Measurements from ENCODE around the gene LPP. TPM values are rescaled to one million over a fixed set of nuclear protein-coding genes. Genes with fewer than 3 reads are reported as not detected.

Gene LPP
- total RNA-seq, 1 donor = 196 TPM

- DNase-seq (ENCODE audit: low read depth) = peak; percentile 44
- TF ChIP-seq CTCF (IDR thresholded peaks at IDR 0.05; ENCODE audit: insufficient read depth, low read depth, low read length) = no peak
- H3K4me3 ChIP-seq (ENCODE audit: low read depth, low read length) = no peak overlapping the region
These were observed 323.0 kb downstream of the LPP start for GRCh38 chr3:188476935-188477334.

GRCh38 chr3:188480011-188480410 lies 326.1 kb downstream of the LPP start:
- no peak for DNase-seq (ENCODE audit: low read depth)
- TF ChIP-seq CTCF (IDR thresholded peaks at IDR 0.05; ENCODE audit: insufficient read depth, low read depth, low read length) = no peak
- no peak overlapping the region for H3K4me3 ChIP-seq (ENCODE audit: low read depth, low read length)

GRCh38 chr3:188482929-188483328 lies 329.0 kb downstream of the LPP start:
- no peak overlapping the region for H3K4me3 ChIP-seq (ENCODE audit: low read depth, low read length)
- DNase-seq (ENCODE audit: low read depth) = no peak
- TF ChIP-seq CTCF (IDR thresholded peaks at IDR 0.05; ENCODE audit: insufficient read depth, low read depth, low read length) = no peak

- DNase-seq (ENCODE audit: low read depth) = no peak
- no peak overlapping the region for H3K4me3 ChIP-seq (ENCODE audit: low read depth, low read length)
- TF ChIP-seq CTCF (IDR thresholded peaks at IDR 0.05; ENCODE audit: insufficient read depth, low read depth, low read length) = no peak
These were observed 332.2 kb downstream of the LPP start for GRCh38 chr3:188486126-188486525.

DNA sequence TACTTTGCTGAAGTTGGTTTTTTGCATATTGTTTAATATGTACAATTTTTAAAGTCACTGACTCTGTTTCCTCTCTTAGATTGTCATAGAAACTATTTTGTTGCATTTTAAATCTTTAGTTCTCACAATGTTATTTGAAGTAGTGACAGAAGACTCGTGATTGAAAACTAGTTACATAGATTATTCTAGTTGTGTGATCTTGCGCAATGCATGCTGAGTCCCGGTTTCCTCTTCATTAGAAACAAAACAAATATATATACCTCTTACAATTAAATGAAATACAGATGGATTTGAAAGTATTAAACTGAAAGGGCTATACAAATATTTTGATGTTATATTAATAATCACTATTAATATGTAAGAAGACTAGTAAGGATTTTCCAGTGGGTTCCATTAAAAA lies 333.0 kb downstream of the LPP start:
- no peak overlapping the region for H3K4me3 ChIP-seq (ENCODE audit: low read depth, low read length)
- DNase-seq (ENCODE audit: low read depth) = no peak
- no peak for TF ChIP-seq CTCF (IDR thresholded peaks at IDR 0.05; ENCODE audit: insufficient read depth, low read depth, low read length)

- TF ChIP-seq CTCF (IDR thresholded peaks at IDR 0.05; ENCODE audit: insufficient read depth, low read depth, low read length) = no peak
- no peak overlapping the region for H3K4me3 ChIP-seq (ENCODE audit: low read depth, low read length)
These were observed 333.7 kb downstream of the LPP start for GRCh38 chr3:188487652-188488051.

DNA sequence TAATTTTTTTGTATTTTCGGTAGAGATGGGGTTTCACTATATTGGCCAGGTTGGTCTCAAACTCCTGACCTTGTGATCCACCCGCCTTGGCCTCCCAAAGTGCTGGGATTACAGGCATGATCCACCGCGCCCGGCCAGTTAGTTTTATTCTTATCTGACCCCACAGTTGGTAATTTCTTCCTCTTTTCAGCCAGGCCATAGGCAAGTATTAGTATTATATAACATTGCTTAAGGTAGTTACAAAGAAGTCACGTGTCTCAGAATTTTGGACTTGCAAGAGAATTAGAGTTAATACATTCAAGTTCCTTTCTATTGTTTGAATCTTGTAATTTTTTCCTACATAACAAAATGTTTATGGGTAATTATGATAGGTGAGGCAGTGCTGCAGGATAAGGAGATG lies 334.8 kb downstream of the LPP start:
- TF ChIP-seq CTCF (IDR thresholded peaks at IDR 0.05; ENCODE audit: insufficient read depth, low read depth, low read length) = no peak
- no peak overlapping the region for H3K4me3 ChIP-seq (ENCODE audit: low read depth, low read length)
- no peak for DNase-seq (ENCODE audit: low read depth)

More at GRCh38 chr3:188487652-188488051, 333.7 kb downstream of the LPP start:
- DNase-seq (ENCODE audit: low read depth) = no peak
